ENCODE measurements around the gene MSL1.

Gene MSL1

DNA sequence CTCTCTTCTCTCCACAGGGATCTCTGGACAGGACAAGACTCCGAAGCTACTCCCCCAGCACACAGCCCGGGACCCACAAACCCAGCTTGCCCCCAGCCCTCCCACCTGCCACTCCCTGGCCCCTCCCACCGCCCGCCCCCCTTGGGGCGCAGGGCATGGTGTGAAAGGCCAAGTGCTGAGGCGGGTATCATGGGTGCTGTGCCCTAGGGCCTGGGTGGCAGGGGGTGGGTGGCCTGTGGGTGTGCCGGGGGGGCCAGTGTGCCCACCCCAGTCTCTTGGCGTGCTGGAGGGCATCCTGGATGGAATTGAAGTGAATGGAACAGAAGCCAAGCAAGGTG is 47.6 kb upstream of the MSL1 start:
- Histone ChIP-seq H2AFZ (no peak overlapping the region), H3K4me1 (peaks cover 59% of the 10 kb centered on the region), H3K27ac (peak overlapping the region; percentile 12), H3K27me3 (ENCODE audit: control insufficient read depth, insufficient read depth, low read length) (no peaks in the 10 kb centered on the region), H3K4me3 (ENCODE audit: low read depth, low read length) (no peak overlapping the region), H3K36me3 (ENCODE audit: control insufficient read depth, insufficient read depth, low read length) (no peaks in the 10 kb centered on the region), H3K4me2 (ENCODE audit: low read length) (no peak overlapping the region), H3K79me2 (peaks cover 22% of the 10 kb centered on the region), H3K9me3 (ENCODE audit: control insufficient read depth, low read length) (no peaks in the 10 kb centered on the region), H3K9ac (no peak overlapping the region)
- TF ChIP-seq, protein P1, sequence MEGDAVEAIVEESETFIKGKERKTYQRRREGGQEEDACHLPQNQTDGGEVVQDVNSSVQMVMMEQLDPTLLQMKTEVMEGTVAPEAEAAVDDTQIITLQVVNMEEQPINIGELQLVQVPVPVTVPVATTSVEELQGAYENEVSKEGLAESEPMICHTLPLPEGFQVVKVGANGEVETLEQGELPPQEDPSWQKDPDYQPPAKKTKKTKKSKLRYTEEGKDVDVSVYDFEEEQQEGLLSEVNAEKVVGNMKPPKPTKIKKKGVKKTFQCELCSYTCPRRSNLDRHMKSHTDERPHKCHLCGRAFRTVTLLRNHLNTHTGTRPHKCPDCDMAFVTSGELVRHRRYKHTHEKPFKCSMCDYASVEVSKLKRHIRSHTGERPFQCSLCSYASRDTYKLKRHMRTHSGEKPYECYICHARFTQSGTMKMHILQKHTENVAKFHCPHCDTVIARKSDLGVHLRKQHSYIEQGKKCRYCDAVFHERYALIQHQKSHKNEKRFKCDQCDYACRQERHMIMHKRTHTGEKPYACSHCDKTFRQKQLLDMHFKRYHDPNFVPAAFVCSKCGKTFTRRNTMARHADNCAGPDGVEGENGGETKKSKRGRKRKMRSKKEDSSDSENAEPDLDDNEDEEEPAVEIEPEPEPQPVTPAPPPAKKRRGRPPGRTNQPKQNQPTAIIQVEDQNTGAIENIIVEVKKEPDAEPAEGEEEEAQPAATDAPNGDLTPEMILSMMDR (IDR thresholded peaks at IDR 0.05): no peak

DNA sequence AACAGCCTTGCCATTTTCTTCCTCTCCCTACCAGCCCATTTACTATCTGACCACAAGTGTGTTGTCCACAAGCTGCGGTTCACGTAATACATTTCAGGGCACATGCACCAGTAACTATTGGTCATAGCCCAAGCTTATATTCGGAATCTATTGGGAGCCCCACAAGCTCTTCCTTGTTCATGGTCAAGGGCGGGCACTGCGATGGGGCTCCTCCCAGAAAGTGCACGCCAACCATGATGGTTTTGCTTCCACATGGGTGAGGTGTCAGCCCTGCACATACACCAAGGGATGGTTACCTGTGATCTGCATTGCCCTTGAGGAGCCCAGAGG is 46.9 kb upstream of the MSL1 start:
- no peaks in the 10 kb centered on the region for H3K27me3 ChIP-seq (ENCODE audit: control insufficient read depth, insufficient read depth, low read length)
- peak overlapping the region; percentile 62 for H3K4me2 ChIP-seq (ENCODE audit: low read length)
- TF ChIP-seq, protein P1 (IDR thresholded peaks at IDR 0.05): no peak
- H3K9ac ChIP-seq: no peak overlapping the region
- no peak overlapping the region for H2AFZ ChIP-seq
- peaks cover 53% of the 10 kb centered on the region for H3K4me1 ChIP-seq
- no peak overlapping the region for H3K4me3 ChIP-seq (ENCODE audit: low read depth, low read length)
- H3K79me2 ChIP-seq: peaks cover 26% of the 10 kb centered on the region
- H3K36me3 ChIP-seq (ENCODE audit: control insufficient read depth, insufficient read depth, low read length): no peaks in the 10 kb centered on the region
- H3K27ac ChIP-seq: peak overlapping the region; percentile 77
- H3K9me3 ChIP-seq (ENCODE audit: control insufficient read depth, low read length): no peaks in the 10 kb centered on the region

DNA sequence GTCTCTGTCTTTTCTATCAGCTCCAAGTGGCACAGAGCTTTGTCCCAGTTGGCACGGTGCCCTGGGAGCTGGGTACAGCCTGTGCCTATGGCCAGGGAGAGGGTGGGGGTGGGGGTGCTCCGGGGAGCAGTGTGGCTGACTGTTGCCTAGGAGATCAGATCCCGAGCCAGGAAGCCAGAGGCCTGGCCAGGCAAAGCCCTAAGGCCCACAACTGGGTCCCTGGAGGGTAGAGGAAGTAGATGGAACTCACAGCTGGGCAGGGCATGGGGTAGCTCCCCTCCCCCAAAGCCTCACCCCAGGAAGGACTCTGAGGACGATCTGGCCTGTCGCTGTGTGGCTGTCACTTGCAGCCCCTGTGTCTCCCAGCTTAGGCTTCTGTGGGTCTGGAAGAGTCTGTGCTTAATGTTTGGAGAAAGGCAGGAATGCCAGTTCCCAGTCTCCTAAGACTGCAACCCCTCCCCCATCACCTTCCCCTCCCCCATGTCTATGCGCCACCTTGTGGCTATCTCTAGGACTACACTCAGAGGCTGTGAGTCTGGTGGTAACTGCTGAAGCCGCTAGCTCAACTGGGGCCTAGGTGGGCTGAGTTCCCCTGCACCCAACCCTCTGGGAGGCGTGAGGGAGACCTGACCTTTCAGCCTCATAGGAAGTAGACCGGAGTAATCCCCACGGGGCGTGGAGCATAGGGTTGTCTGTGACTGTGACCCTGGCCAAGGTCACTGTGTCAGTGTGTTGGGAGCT is 46.4 kb upstream of the MSL1 start:
- Histone ChIP-seq H3K27me3 (ENCODE audit: control insufficient read depth, insufficient read depth, low read length) (no peaks in the 10 kb centered on the region), H3K4me2 (ENCODE audit: low read length) (peak overlapping the region; percentile 62), H3K4me1 (peaks cover 48% of the 10 kb centered on the region), H3K27ac (peak overlapping the region; percentile 77), H3K9ac (no peak overlapping the region), H3K79me2 (peaks cover 22% of the 10 kb centered on the region), H3K4me3 (ENCODE audit: low read depth, low read length) (no peak overlapping the region), H3K36me3 (ENCODE audit: control insufficient read depth, insufficient read depth, low read length) (no peaks in the 10 kb centered on the region), H2AFZ (no peak overlapping the region), H3K9me3 (ENCODE audit: control insufficient read depth, low read length) (no peaks in the 10 kb centered on the region)
- TF ChIP-seq, protein P1 (IDR thresholded peaks at IDR 0.05): peak; percentile 97

DNA sequence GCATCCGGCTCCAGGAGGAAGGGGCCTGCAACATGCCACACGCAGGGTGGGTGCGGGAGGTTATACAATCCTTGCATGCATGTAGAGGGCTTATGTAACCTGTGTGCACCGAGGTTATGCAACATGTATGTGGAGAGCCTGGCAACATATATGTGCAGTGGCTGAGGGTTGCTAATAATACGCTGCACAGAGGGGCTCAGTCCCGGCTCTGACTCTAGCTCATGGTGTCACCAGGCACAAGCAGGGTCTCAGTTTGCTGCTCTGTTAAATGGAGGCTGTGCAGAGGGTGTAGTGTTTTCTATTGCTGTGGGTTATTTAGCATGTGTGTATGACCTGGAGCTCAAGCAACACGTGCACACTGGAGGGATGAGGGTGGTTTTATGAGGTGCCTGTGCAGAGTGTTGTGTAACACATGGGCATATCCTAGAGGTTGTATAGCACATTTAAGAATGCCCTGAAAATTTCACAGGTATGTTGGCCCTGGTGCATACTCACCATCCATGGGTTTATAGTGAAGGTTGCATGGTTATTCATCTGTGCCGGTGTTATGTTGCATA is 45.8 kb upstream of the MSL1 start:
- no peak overlapping the region for H3K9ac ChIP-seq
- H3K27ac ChIP-seq: peak overlapping the region; percentile 77
- no peaks in the 10 kb centered on the region for H3K27me3 ChIP-seq (ENCODE audit: control insufficient read depth, insufficient read depth, low read length)
- no peaks in the 10 kb centered on the region for H3K36me3 ChIP-seq (ENCODE audit: control insufficient read depth, insufficient read depth, low read length)
- H2AFZ ChIP-seq: no peak overlapping the region
- H3K4me1 ChIP-seq: peaks cover 41% of the 10 kb centered on the region
- peak overlapping the region; percentile 62 for H3K4me2 ChIP-seq (ENCODE audit: low read length)
- TF ChIP-seq, protein P1 (IDR thresholded peaks at IDR 0.05): no peak
- no peaks in the 10 kb centered on the region for H3K9me3 ChIP-seq (ENCODE audit: control insufficient read depth, low read length)
- H3K79me2 ChIP-seq: peaks cover 19% of the 10 kb centered on the region
- no peak overlapping the region for H3K4me3 ChIP-seq (ENCODE audit: low read depth, low read length)

DNA sequence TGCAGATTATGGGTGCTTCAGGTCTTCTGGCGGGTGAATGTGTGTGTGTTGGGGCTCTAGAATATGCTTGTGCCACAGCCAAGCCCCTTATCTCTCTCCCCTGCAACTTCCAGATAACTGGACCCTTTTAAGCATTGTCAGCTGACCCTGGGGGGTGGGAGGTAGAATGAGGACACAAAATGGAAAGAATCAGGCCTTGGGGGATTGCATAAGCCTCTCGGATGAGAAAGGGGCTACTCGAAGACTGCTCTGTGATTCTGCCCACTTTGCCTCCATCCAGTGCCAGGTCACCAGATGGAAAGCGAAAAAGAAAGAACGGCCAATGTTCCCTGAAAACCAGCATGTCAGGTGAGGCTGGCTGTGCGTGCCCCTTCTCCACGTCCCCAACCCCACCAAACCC is 45.2 kb upstream of the MSL1 start:
- Histone ChIP-seq H2AFZ (no peak overlapping the region), H3K27ac (no peak overlapping the region), H3K9me3 (ENCODE audit: control insufficient read depth, low read length) (no peaks in the 10 kb centered on the region), H3K79me2 (peaks cover 18% of the 10 kb centered on the region), H3K36me3 (ENCODE audit: control insufficient read depth, insufficient read depth, low read length) (no peaks in the 10 kb centered on the region), H3K4me3 (ENCODE audit: low read depth, low read length) (no peak overlapping the region), H3K27me3 (ENCODE audit: control insufficient read depth, insufficient read depth, low read length) (no peaks in the 10 kb centered on the region), H3K4me2 (ENCODE audit: low read length) (no peak overlapping the region), H3K9ac (no peak overlapping the region), H3K4me1 (peaks cover 36% of the 10 kb centered on the region)
- TF ChIP-seq, protein P1 (IDR thresholded peaks at IDR 0.05): no peak

All from parathyroid adenoma (tissue), 2 donors.